ENCODE measurements around the gene PPP1R3C. TPM values are rescaled to one million over a fixed set of nuclear protein-coding genes. Genes with fewer than 3 reads are reported as not detected.

PPP1R3C gene
- total RNA-seq, 2 donors from 2014 or later = 0.51 to 0.91 TPM

- Histone ChIP-seq H3K9ac (ENCODE audit: extremely low read depth, low read length, poor library complexity, severe bottlenecking) (no peak overlapping the region), H3K9me3 (ENCODE audit: control insufficient read depth, low read length) (no peaks in the 10 kb centered on the region), H3K4me1 (ENCODE audit: control insufficient read depth, insufficient read depth, low read length) (peaks cover 6% of the 10 kb centered on the region), H3K36me3 (ENCODE audit: control insufficient read depth, insufficient read depth, low read length) (no peaks in the 10 kb centered on the region), H3K27ac (ENCODE audit: low read depth, low read length) (no peak overlapping the region), H3K4me3 (ENCODE audit: low read length) (no peak overlapping the region), H3K27me3 (ENCODE audit: control insufficient read depth, insufficient read depth, low read length, poor library complexity, severe bottlenecking) (no peaks in the 10 kb centered on the region)
- TF ChIP-seq CTCF (conservative IDR thresholded peaks at IDR 0.05) = no peak
- H3K4me1 Mint-ChIP-seq = peaks cover 11% of the 10 kb centered on the region
- 98 to 100% methylated on average over 2 to 3 of the region's 3 CpGs for WGBS, 2 experiments (ENCODE audit: insufficient coverage in 1 of 2, insufficient read length in 1 of 2)
- no peaks in the 10 kb centered on the region for H3K9me3 Mint-ChIP-seq
- DNase-seq = no peak
- H3K27me3 Mint-ChIP-seq (ENCODE audit: insufficient read depth) = no peaks in the 10 kb centered on the region
- H3K36me3 Mint-ChIP-seq (ENCODE audit: low read depth) = no peaks in the 10 kb centered on the region
- no peak overlapping the region for H3K4me3 Mint-ChIP-seq
- no peak overlapping the region for H3K27ac Mint-ChIP-seq
Observed at GRCh38 chr10:91679296-91679695, 46.4 kb upstream of the PPP1R3C start.

GRCh38 chr10:91677911-91678310 lies 45.0 kb upstream of the PPP1R3C start:
- Mint-ChIP-seq H3K27me3 (ENCODE audit: insufficient read depth) (no peaks in the 10 kb centered on the region), H3K27ac (no peak overlapping the region), H3K4me1 (peaks cover 9% of the 10 kb centered on the region), H3K36me3 (ENCODE audit: low read depth) (no peaks in the 10 kb centered on the region), H3K9me3 (no peaks in the 10 kb centered on the region), H3K4me3 (no peak overlapping the region)
- H3K27me3 ChIP-seq (ENCODE audit: control insufficient read depth, insufficient read depth, low read length, poor library complexity, severe bottlenecking) = no peaks in the 10 kb centered on the region
- no peak overlapping the region for H3K9ac ChIP-seq (ENCODE audit: extremely low read depth, low read length, poor library complexity, severe bottlenecking)
- H3K36me3 ChIP-seq (ENCODE audit: control insufficient read depth, insufficient read depth, low read length) = no peaks in the 10 kb centered on the region
- peaks cover 6% of the 10 kb centered on the region for H3K4me1 ChIP-seq (ENCODE audit: control insufficient read depth, insufficient read depth, low read length)
- DNase-seq = no peak
- no peak for TF ChIP-seq CTCF (conservative IDR thresholded peaks at IDR 0.05)
- 93 to 100% methylated on average over 2 of the region's 2 CpGs for WGBS, 2 experiments (ENCODE audit: insufficient coverage in 1 of 2, insufficient read length in 1 of 2)
- H3K9me3 ChIP-seq (ENCODE audit: control insufficient read depth, low read length) = no peaks in the 10 kb centered on the region
- H3K4me3 ChIP-seq (ENCODE audit: low read length) = no peak overlapping the region
- H3K27ac ChIP-seq (ENCODE audit: low read depth, low read length) = no peak overlapping the region

- no peak overlapping the region for H3K4me3 Mint-ChIP-seq
- H3K27me3 ChIP-seq (ENCODE audit: control insufficient read depth, insufficient read depth, low read length, poor library complexity, severe bottlenecking) = no peaks in the 10 kb centered on the region
- H3K36me3 Mint-ChIP-seq (ENCODE audit: low read depth) = no peaks in the 10 kb centered on the region
- DNase-seq = peak; percentile 56
- no peak overlapping the region for H3K9ac ChIP-seq (ENCODE audit: extremely low read depth, low read length, poor library complexity, severe bottlenecking)
- TF ChIP-seq CTCF (conservative IDR thresholded peaks at IDR 0.05) = no peak
- peak overlapping the region; percentile 81 for H3K27ac ChIP-seq (ENCODE audit: low read depth, low read length)
- no peak overlapping the region for H3K4me3 ChIP-seq (ENCODE audit: low read length)
- no peaks in the 10 kb centered on the region for H3K9me3 Mint-ChIP-seq
- H3K36me3 ChIP-seq (ENCODE audit: control insufficient read depth, insufficient read depth, low read length) = no peaks in the 10 kb centered on the region
- peaks cover 3% of the 10 kb centered on the region for H3K4me1 ChIP-seq (ENCODE audit: control insufficient read depth, insufficient read depth, low read length)
- H3K4me1 Mint-ChIP-seq = peaks cover 11% of the 10 kb centered on the region
- H3K27me3 Mint-ChIP-seq (ENCODE audit: insufficient read depth) = no peaks in the 10 kb centered on the region
- H3K9me3 ChIP-seq (ENCODE audit: control insufficient read depth, low read length) = no peaks in the 10 kb centered on the region
- 83 to 84% methylated on average over 5 of the region's 5 CpGs for WGBS, 2 experiments (ENCODE audit: insufficient coverage in 1 of 2, insufficient read length in 1 of 2)
- H3K27ac Mint-ChIP-seq = no peak overlapping the region
Observed at GRCh38 chr10:91672021-91672608, 39.2 kb upstream of the PPP1R3C start.

All from endodermal cell (in vitro differentiated cells).